ENCODE data around the gene AP4E1. TPM values are rescaled to one million over a fixed set of nuclear protein-coding genes. Genes with fewer than 3 reads are reported as not detected.
"Not testable (repeated sequence)": the region's sequence is repeated elsewhere in the genome, so short reads cannot be mapped to it uniquely, and the experiment has no call there.

The AP4E1 gene
- polyA plus RNA-seq, 3 donors = 6.9 to 9.9 (median 9.2) TPM

- no peak for DNase-seq
Measured at GRCh38 chr15:50943638-50944037, 35.2 kb downstream of the AP4E1 start.

GRCh38 chr15:50944672-50945071 is 36.2 kb downstream of the AP4E1 start:
- DNase-seq = no peak

GRCh38 chr15:50945725-50946124 is 37.2 kb downstream of the AP4E1 start:
- DNase-seq = no peak

- not testable (repeated sequence) for DNase-seq
Measured at GRCh38 chr15:50950745-50951144, 42.3 kb downstream of the AP4E1 start.

GRCh38 chr15:50953302-50953701 is 44.8 kb downstream of the AP4E1 start:
- no peak for DNase-seq

GRCh38 chr15:50954837-50955236 is 46.4 kb downstream of the AP4E1 start:
- DNase-seq = not testable (repeated sequence)

GRCh38 chr15:50959717-50960116 is 51.2 kb downstream of the AP4E1 start:
- DNase-seq = no peak

GRCh38 chr15:50964075-50964474 is 55.6 kb downstream of the AP4E1 start:
- DNase-seq = no peak

- DNase-seq = no peak
Measured at GRCh38 chr15:50968353-50968752, 59.9 kb downstream of the AP4E1 start.

- DNase-seq = no peak
Measured at GRCh38 chr15:50970524-50970923, 62.0 kb downstream of the AP4E1 start.

- no peak for DNase-seq
Measured at GRCh38 chr15:50971115-50971514, 62.6 kb downstream of the AP4E1 start.

- DNase-seq = no peak
Measured at GRCh38 chr15:50971542-50971941, 63.1 kb downstream of the AP4E1 start.

- DNase-seq = no peak
Measured at GRCh38 chr15:50973605-50974004, 65.1 kb downstream of the AP4E1 start.

GRCh38 chr15:50977162-50977561 is 68.7 kb downstream of the AP4E1 start:
- no peak for DNase-seq

- no peak for DNase-seq
Measured at GRCh38 chr15:50978580-50978979, 70.1 kb downstream of the AP4E1 start.

GRCh38 chr15:50979041-50979440 is 70.6 kb downstream of the AP4E1 start:
- no peak for DNase-seq

- no peak for DNase-seq
Measured at GRCh38 chr15:50993598-50993997, 85.1 kb downstream of the AP4E1 start.

- no peak for DNase-seq
Measured at GRCh38 chr15:50996641-50997040, 88.2 kb downstream of the AP4E1 start.

GRCh38 chr15:50997371-50998051 is 89.0 kb downstream of the AP4E1 start:
- DNase-seq = no peak

GRCh38 chr15:51004103-51004551 is 95.6 kb downstream of the AP4E1 start:
- DNase-seq = no peak

GRCh38 chr15:51006336-51006985 is 98.0 kb downstream of the AP4E1 start:
- DNase-seq = no peak

- DNase-seq = no peak
Measured at GRCh38 chr15:51007131-51007666, 98.7 kb downstream of the AP4E1 start.

- DNase-seq = no peak
Measured at GRCh38 chr15:51011212-51011611, 102.7 kb downstream of the AP4E1 start.

Measured in renal pelvis (tissue), 4 donors.